Endometrial microvascular endothelial cells (primary cell): ENCODE data around the gene TSPY10. TPM values are rescaled to one million over a fixed set of nuclear protein-coding genes. Genes with fewer than 3 reads are reported as not detected.
"Not testable (repeated sequence)": the region's sequence is repeated elsewhere in the genome, so short reads cannot be mapped to it uniquely, and the experiment has no call there.

Source experiments
- in situ Hi-C: cut with HindIII; loops from 2 replicates; pipeline ENCODE4 v1.10.0; 2017; ENCODE audit warnings: low sequenced_read_pairs, low pct_unique_long_range_greater_than_20kb; ENCODE audit errors: inconsistent ontology term
- total RNA-seq: library from RNA; depleted of rRNA; stranded (reverse); fragments of >200 nt; gene quantifications from one replicate; pipeline ENCODE4 v1.2.3, GENCODE V29; 2015; ENCODE audit errors: inconsistent ontology term

The TSPY10 gene, protein sequence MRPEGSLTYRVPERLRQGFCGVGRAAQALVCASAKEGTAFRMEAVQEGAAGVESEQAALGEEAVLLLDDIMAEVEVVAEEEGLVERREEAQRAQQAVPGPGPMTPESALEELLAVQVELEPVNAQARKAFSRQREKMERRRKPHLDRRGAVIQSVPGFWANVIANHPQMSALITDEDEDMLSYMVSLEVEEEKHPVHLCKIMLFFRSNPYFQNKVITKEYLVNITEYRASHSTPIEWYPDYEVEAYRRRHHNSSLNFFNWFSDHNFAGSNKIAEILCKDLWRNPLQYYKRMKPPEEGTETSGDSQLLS
- not detected for total RNA-seq

DNA sequence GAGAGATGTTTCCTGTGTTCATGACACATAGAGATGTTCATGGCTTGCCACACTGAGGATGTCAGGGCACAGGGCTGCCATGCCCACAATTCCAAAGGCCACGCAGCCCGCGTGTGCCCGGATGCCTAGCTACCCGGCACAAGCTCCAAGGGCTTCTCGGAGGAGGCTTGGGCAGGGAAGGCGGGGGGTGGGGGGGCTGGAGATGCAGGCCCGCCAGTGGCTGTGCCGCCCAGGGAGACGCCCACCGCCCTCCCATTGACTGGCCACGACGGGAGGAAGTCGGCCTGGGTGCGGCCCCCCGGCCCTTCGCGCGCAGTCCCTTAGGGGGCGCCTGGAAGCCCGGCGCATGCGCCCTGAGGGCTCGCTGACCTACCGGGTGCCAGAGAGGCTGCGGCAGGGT lies at the start of gene TSPY10:
TSPY10 (plus strand) TSS at position 301 of the 400 bp plus-strand sequence; CDS start at position 347, 46 bp downstream.
- in situ Hi-C loops = not testable (repeated sequence)

DNA sequence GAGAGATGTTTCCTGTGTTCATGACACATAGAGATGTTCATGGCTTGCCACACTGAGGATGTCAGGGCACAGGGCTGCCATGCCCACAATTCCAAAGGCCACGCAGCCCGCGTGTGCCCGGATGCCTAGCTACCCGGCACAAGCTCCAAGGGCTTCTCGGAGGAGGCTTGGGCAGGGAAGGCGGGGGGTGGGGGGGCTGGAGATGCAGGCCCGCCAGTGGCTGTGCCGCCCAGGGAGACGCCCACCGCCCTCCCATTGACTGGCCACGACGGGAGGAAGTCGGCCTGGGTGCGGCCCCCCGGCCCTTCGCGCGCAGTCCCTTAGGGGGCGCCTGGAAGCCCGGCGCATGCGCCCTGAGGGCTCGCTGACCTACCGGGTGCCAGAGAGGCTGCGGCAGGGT lies 40.7 kb upstream of the TSPY10 start, which contains the start of gene TSPY9:
TSPY9 (plus strand) TSS at position 301 of the 400 bp plus-strand sequence; CDS start at position 347, 46 bp downstream.
- in situ Hi-C loops = not testable (repeated sequence)

DNA sequence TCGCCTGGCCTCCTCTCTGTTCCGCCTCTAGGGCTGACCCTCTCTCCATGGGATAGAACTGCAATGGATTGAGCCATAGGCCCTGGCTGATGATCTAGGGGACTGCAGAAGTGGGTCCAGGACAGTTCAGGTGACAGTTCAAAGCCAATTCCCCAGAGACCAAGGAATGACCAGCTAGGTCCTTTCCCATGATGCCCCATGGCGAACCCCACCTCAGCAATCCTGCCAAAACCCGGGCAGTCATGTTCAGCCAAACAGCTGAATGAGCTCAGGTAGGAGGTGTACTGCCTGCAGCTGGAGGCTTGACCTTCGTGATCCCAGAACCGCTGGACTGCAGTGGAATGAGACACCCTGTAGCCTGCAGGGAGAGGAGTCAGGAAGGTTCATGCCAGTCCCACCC lies 23.3 kb upstream of the TSPY10 start:
- in situ Hi-C loops = not testable (repeated sequence)

DNA sequence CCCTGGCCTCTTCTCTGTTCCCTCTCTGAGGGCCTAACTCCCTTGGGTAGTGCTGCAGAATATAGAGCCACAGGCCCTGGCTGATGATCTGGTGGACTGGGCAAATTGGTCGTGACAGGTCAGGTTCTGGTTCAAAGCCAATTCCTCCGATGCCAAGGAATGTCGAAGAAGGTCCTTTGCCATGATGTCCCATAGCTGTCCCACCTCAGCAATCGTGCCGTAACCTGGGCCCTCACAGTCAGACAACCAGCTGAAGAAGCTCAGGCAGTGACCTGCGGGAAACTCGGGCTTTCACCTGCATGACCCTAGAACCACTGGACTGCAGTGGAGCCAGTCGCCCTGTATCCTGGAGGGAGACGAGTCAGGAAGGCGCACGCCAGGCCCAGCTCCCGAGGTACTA lies 11.4 kb upstream of the TSPY10 start:
- in situ Hi-C loops = not testable (repeated sequence)

Other genes with a start within 250 kb of the TSPY10 start
- gene TSPY4, start 190.4 kb upstream of the TSPY10 start, total RNA-seq = not detected
- gene TSPY8, start 170.1 kb upstream of the TSPY10 start, total RNA-seq = not detected
- gene TSPY3, start 129.5 kb upstream of the TSPY10 start, total RNA-seq = not detected
- not detected for gene TSPY1, start 60.9 kb upstream of the TSPY10 start, total RNA-seq
- not detected for gene TSPY9, start 40.6 kb upstream of the TSPY10 start, total RNA-seq